Jurkat, Clone E6-1 (cell line): ENCODE results near the gene ZBTB7B. TPM values are rescaled to one million over a fixed set of nuclear protein-coding genes. Genes with fewer than 3 reads are reported as not detected.
A peak's percentile ranks its signal among the peaks of the same experiment; 100 is the strongest.

ENCODE experiments used
- DNase-seq: peaks from one replicate; pipeline ENCODE4 v3.0.0-alpha.2; 2011; ENCODE audit warnings: low read depth, low spot score
- H3K4me3 ChIP-seq: 2 replicates; pipeline ENCODE4 v1.5.1; 2011; ENCODE audit warnings: mild to moderate bottlenecking, low read length, control low read depth, moderate library complexity
- polyA plus RNA-seq: library from polyadenylated mRNA; unstranded; fragments of >200 nt; gene quantifications from one replicate; pipeline ENCODE4 v1.2.1, GENCODE V29; 2012; ENCODE audit warnings: missing spikeins; ENCODE audit not compliant: insufficient read length, insufficient read depth

The ZBTB7B gene
- 3.9 TPM for polyA plus RNA-seq

GRCh38 chr1:155002464-155003226, at the start of gene ZBTB7B:
ZBTB7B (plus strand) TSS chr1:155002802; CDS start chr1:155014661, 11,859 bp downstream.
- H3K4me3 ChIP-seq = peak within 1 kb of the TSS; percentile 47
- no peak for DNase-seq

GRCh38 chr1:154953611-154954038, 49.0 kb upstream of the ZBTB7B start:
- DNase-seq = no peak
- H3K4me3 ChIP-seq = no peak overlapping the region

- H3K4me3 ChIP-seq = peak overlapping the region; percentile 64
- no peak for DNase-seq
These were observed 48.1 kb upstream of the ZBTB7B start for GRCh38 chr1:154954541-154954940.

GRCh38 chr1:154955039-154955717, 47.4 kb upstream of the ZBTB7B start:
- DNase-seq = peak; percentile 97
- H3K4me3 ChIP-seq = peak overlapping the region; percentile 64

GRCh38 chr1:154955718-154956543, 46.7 kb upstream of the ZBTB7B start, which contains the start of gene PBXIP1:
PBXIP1 (minus strand) TSS chr1:154956099; CDS start chr1:154953721, 2,378 bp downstream.
- peak; percentile 94 for DNase-seq

GRCh38 chr1:154956544-154956941, 46.1 kb upstream of the ZBTB7B start:
- DNase-seq = no peak
- H3K4me3 ChIP-seq = peak overlapping the region; percentile 64

More at GRCh38 chr1:154955718-154956543, 46.7 kb upstream of the ZBTB7B start, which contains the start of gene PBXIP1:
- peak within 1 kb of the TSS; percentile 64 for H3K4me3 ChIP-seq

GRCh38 chr1:154957091-154957657, 45.4 kb upstream of the ZBTB7B start:
- no peak overlapping the region for H3K4me3 ChIP-seq
- no peak for DNase-seq

- no peak for DNase-seq
- no peak overlapping the region for H3K4me3 ChIP-seq
These were observed 44.6 kb upstream of the ZBTB7B start for GRCh38 chr1:154958036-154958435.

GRCh38 chr1:154958681-154959425, 43.7 kb upstream of the ZBTB7B start:
- DNase-seq = no peak
- H3K4me3 ChIP-seq = no peak overlapping the region

GRCh38 chr1:154959426-154959780, 43.2 kb upstream of the ZBTB7B start:
- no peak overlapping the region for H3K4me3 ChIP-seq
- no peak for DNase-seq

GRCh38 chr1:154960446-154961136, 42.0 kb upstream of the ZBTB7B start:
- H3K4me3 ChIP-seq = peak overlapping the region; percentile 62
- no peak for DNase-seq

GRCh38 chr1:154961207-154962155, 41.1 kb upstream of the ZBTB7B start, which contains the start of gene PYGO2:
PYGO2 (minus strand) TSS chr1:154961782; CDS start chr1:154961576, 206 bp downstream.
- DNase-seq = peak; percentile 72
- peak within 1 kb of the TSS; percentile 62 for H3K4me3 ChIP-seq

- peak overlapping the region; percentile 62 for H3K4me3 ChIP-seq
- no peak for DNase-seq
These were observed 40.3 kb upstream of the ZBTB7B start for GRCh38 chr1:154962156-154962749.

- DNase-seq = no peak
- peak overlapping the region; percentile 62 for H3K4me3 ChIP-seq
These were observed 39.7 kb upstream of the ZBTB7B start for GRCh38 chr1:154962795-154963330.

- DNase-seq = no peak
- no peak overlapping the region for H3K4me3 ChIP-seq
These were observed 39.0 kb upstream of the ZBTB7B start for GRCh38 chr1:154963643-154964042.

- no peak for DNase-seq
- H3K4me3 ChIP-seq = no peak overlapping the region
These were observed 38.2 kb upstream of the ZBTB7B start for GRCh38 chr1:154964359-154964758.
